ENCODE results near the gene PPP4R1. TPM values are rescaled to one million over a fixed set of nuclear protein-coding genes. Genes with fewer than 3 reads are reported as not detected.
A peak's percentile ranks its signal among the peaks of the same experiment; 100 is the strongest.

Gene PPP4R1
- polyA plus RNA-seq, 4 donors: 31.1 to 73.1 (median 51.3) TPM

DNA sequence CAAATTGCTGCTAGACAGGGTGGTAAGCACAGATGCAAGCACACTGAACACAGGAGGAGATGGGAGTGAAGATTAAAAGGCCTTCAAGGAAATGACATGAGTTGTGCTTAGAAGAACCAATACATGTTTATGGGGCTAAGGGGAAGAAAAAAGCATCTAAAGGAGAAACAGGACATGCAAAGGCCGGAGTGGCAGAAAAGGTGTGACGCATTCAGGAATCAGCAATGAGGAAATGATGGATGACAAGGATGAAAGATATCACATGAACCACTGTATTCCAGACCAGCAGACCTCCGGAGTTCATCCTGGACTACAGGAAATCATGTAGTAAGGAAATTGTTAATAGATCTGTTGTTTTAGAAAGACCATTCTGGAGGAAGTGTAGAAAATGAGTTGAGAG is 42.8 kb downstream of the PPP4R1 start:
- peaks cover 5 to 21% (median 8%) of the 10 kb centered on the region in 3 donors for H3K36me3 ChIP-seq (ENCODE audit: control insufficient read depth in 3 of 3, insufficient read depth in 2 of 3, low read depth in 1 of 3, low read length in 3 of 3)
- no peak overlapping the region for H3K4me3 ChIP-seq (ENCODE audit: low read depth in 1 of 3, low read length in 3 of 3)
- H3K27ac ChIP-seq (ENCODE audit: low read depth in 1 of 3, low read length in 2 of 3): no peak overlapping the region
- peaks cover 0 to 11% (median 2%) of the 10 kb centered on the region in 3 donors for H3K4me1 ChIP-seq (ENCODE audit: control insufficient read depth in 3 of 3, insufficient read depth in 2 of 3, low read depth in 1 of 3, low read length in 2 of 3)
- H3K27me3 ChIP-seq (ENCODE audit: control insufficient read depth in 3 of 3, insufficient read depth in 3 of 3, low read length in 3 of 3): no peaks in the 10 kb centered on the region
- no peaks in the 10 kb centered on the region for H3K9me3 ChIP-seq (ENCODE audit: control insufficient read depth in 2 of 2, insufficient read depth in 1 of 2, low read depth in 1 of 2, low read length in 1 of 2)
- FAIRE-seq: no peak
- no peak for DNase-seq
- 88 to 96% (median 94%) methylated on average over 3 of the region's 3 CpGs for WGBS, 3 donors

DNA sequence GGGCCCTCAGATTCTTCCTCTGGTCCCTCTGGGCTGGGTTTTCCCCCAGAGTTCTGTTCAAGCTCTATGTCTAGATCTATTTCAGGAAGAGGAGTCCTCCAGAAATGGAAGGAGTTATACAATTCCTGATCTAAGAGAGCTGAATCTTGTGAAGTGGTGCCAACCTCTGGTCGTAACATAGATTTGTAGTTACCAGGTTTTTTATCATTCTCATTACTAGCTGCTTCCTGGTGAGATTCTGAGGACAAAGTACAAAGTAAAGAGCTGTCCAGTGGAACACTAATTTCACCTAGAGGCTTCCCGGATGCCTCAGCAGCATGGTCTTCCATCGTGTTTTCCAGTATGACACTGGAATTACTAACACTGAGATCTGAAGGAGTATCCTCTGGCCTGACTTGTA is 44.1 kb downstream of the PPP4R1 start:
- WGBS, 3 donors: 17 to 64% (median 45%) methylated on average over 3 of the region's 3 CpGs
- Histone ChIP-seq H3K9me3 (ENCODE audit: control insufficient read depth in 2 of 2, insufficient read depth in 1 of 2, low read depth in 1 of 2, low read length in 1 of 2) (no peaks in the 10 kb centered on the region), H3K36me3 (ENCODE audit: control insufficient read depth in 3 of 3, insufficient read depth in 2 of 3, low read depth in 1 of 3, low read length in 3 of 3) (peaks cover 5 to 27% (median 8%) of the 10 kb centered on the region in 3 donors), H3K4me3 (ENCODE audit: low read depth in 1 of 3, low read length in 3 of 3) (no peak overlapping the region), H3K27ac (ENCODE audit: low read depth in 1 of 3, low read length in 2 of 3) (peak overlapping the region in 2 of 3 donors; percentile 5 to 54), H3K4me1 (ENCODE audit: control insufficient read depth in 3 of 3, insufficient read depth in 2 of 3, low read depth in 1 of 3, low read length in 2 of 3) (peaks cover 0 to 7% (median 2%) of the 10 kb centered on the region in 3 donors), H3K27me3 (ENCODE audit: control insufficient read depth in 3 of 3, insufficient read depth in 3 of 3, low read length in 3 of 3) (no peaks in the 10 kb centered on the region)
- no peak for FAIRE-seq
- DNase-seq: peak; percentile 65 to 72

DNA sequence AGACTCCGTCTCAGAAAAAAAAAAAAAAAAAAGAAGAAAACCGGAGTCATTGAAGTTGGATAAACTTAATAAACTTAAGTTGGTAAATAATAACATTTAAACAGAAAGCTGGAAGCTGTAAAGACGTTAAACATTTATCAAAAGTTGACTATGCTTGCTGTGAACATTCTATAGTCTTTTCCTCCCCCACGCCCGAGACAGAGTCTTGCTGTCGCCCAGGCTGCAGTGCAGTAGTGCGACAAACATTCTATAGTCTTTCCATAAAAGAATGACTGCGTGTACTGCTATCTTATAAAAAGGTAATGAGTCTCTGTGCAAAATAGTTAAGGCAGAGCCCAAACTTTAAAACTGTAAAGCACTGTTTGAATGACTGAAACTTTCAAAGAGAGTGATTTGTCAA is 45.2 kb downstream of the PPP4R1 start:
- H3K4me1 ChIP-seq (ENCODE audit: control insufficient read depth in 3 of 3, insufficient read depth in 2 of 3, low read depth in 1 of 3, low read length in 2 of 3): peaks cover 0 to 7% (median 2%) of the 10 kb centered on the region in 3 donors
- no peak overlapping the region for H3K27ac ChIP-seq (ENCODE audit: low read depth in 1 of 3, low read length in 2 of 3)
- H3K27me3 ChIP-seq (ENCODE audit: control insufficient read depth in 3 of 3, insufficient read depth in 3 of 3, low read length in 3 of 3): no peaks in the 10 kb centered on the region
- no peaks in the 10 kb centered on the region for H3K9me3 ChIP-seq (ENCODE audit: control insufficient read depth in 2 of 2, insufficient read depth in 1 of 2, low read depth in 1 of 2, low read length in 1 of 2)
- H3K36me3 ChIP-seq (ENCODE audit: control insufficient read depth in 3 of 3, insufficient read depth in 2 of 3, low read depth in 1 of 3, low read length in 3 of 3): peaks cover 5 to 26% (median 7%) of the 10 kb centered on the region in 3 donors
- WGBS, 3 donors: 89 to 92% (median 91%) methylated on average over 8 of the region's 8 CpGs
- FAIRE-seq (no peak), DNase-seq (no peak)
- no peak overlapping the region for H3K4me3 ChIP-seq (ENCODE audit: low read depth in 1 of 3, low read length in 3 of 3)

DNA sequence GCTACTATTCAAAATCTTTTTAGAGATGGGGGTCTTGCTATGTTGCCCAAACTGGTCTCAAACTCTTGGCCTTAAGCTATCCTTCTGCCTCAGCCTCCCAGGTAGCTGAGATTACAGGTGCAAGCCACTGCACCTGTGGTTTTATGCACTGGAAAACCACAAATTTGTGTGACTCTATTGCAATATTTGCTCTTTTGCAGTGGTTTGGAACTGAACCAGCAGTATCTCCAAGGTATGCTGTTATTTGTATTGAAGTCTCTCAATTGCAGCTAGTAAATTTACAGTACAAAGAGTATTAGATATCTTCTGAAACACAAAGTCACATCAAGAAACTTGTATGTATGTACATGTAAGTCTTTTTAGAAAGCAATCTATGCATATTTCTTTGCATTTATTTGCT is 46.2 kb downstream of the PPP4R1 start:
- Histone ChIP-seq H3K4me1 (ENCODE audit: control insufficient read depth in 3 of 3, insufficient read depth in 2 of 3, low read depth in 1 of 3, low read length in 2 of 3) (peaks cover 0 to 7% (median 2%) of the 10 kb centered on the region in 3 donors), H3K9me3 (ENCODE audit: control insufficient read depth in 2 of 2, insufficient read depth in 1 of 2, low read depth in 1 of 2, low read length in 1 of 2) (no peaks in the 10 kb centered on the region), H3K4me3 (ENCODE audit: low read depth in 1 of 3, low read length in 3 of 3) (no peak overlapping the region), H3K27ac (ENCODE audit: low read depth in 1 of 3, low read length in 2 of 3) (no peak overlapping the region), H3K27me3 (ENCODE audit: control insufficient read depth in 3 of 3, insufficient read depth in 3 of 3, low read length in 3 of 3) (no peaks in the 10 kb centered on the region), H3K36me3 (ENCODE audit: control insufficient read depth in 3 of 3, insufficient read depth in 2 of 3, low read depth in 1 of 3, low read length in 3 of 3) (peaks cover 5 to 26% (median 9%) of the 10 kb centered on the region in 3 donors)
- DNase-seq (no peak), FAIRE-seq (no peak)

DNA sequence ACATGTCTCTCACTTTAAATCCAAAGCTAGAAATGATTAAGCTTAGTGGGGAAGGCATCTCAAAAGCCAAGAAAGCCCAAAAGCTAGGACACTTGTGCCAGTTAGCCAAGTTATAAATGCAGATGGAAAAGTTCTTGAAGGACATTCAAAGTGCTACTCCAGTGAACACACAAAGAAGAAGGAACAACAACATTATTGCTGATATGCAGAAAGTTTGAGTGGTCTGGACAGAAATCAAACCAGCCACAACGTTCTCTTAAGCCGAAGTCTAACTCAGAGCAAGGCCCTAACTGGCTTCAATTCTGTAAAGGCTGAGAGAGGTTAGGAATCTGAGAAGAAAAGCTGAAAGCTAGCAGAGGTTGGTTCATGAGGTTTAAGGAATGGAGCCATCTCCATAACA is 49.0 kb downstream of the PPP4R1 start:
- H3K4me1 ChIP-seq (ENCODE audit: control insufficient read depth in 3 of 3, insufficient read depth in 2 of 3, low read depth in 1 of 3, low read length in 2 of 3): peaks cover 0 to 5% (median under 1%) of the 10 kb centered on the region in 3 donors
- DNase-seq (no peak), FAIRE-seq (no peak)
- no peaks in the 10 kb centered on the region for H3K27me3 ChIP-seq (ENCODE audit: control insufficient read depth in 3 of 3, insufficient read depth in 3 of 3, low read length in 3 of 3)
- H3K4me3 ChIP-seq (ENCODE audit: low read depth in 1 of 3, low read length in 3 of 3): no peak overlapping the region
- no peaks in the 10 kb centered on the region for H3K9me3 ChIP-seq (ENCODE audit: control insufficient read depth in 2 of 2, insufficient read depth in 1 of 2, low read depth in 1 of 2, low read length in 1 of 2)
- H3K27ac ChIP-seq (ENCODE audit: low read depth in 1 of 3, low read length in 2 of 3): no peak overlapping the region
- WGBS, 3 donors: 83 to 94% (median 89%) methylated on average over 2 of the region's 2 CpGs
- H3K36me3 ChIP-seq (ENCODE audit: control insufficient read depth in 3 of 3, insufficient read depth in 2 of 3, low read depth in 1 of 3, low read length in 3 of 3): peaks cover 5 to 39% (median 19%) of the 10 kb centered on the region in 3 donors

DNA sequence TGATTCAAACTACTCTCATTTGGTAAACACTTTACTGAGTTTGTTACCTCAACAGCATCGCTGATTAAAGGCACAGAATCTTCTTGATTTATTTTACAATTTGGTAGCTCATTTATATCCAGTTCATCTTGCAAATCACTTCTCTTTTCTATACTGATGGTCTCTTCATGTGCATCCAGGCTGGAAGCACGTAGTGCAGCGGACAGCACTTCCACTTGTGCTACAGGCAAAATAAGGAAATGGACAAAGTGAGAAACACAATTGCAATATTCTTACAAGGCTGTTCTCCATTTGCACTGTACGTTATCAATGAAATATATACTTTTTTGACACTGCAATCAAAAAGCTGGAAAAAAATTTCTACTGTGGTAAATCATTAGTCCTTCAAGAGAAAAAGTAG is 51.0 kb downstream of the PPP4R1 start:
- FAIRE-seq (no peak), DNase-seq (no peak)
- H3K36me3 ChIP-seq (ENCODE audit: control insufficient read depth in 3 of 3, insufficient read depth in 2 of 3, low read depth in 1 of 3, low read length in 3 of 3): peaks cover 0 to 38% (median 23%) of the 10 kb centered on the region in 3 donors
- no peak overlapping the region for H3K27ac ChIP-seq (ENCODE audit: low read depth in 1 of 3, low read length in 2 of 3)
- H3K27me3 ChIP-seq (ENCODE audit: control insufficient read depth in 3 of 3, insufficient read depth in 3 of 3, low read length in 3 of 3): no peaks in the 10 kb centered on the region
- 92 to 97% (median 94%) methylated on average over 4 of the region's 4 CpGs for WGBS, 3 donors
- no peak overlapping the region for H3K4me3 ChIP-seq (ENCODE audit: low read depth in 1 of 3, low read length in 3 of 3)
- H3K9me3 ChIP-seq (ENCODE audit: control insufficient read depth in 2 of 2, insufficient read depth in 1 of 2, low read depth in 1 of 2, low read length in 1 of 2): no peaks in the 10 kb centered on the region
- H3K4me1 ChIP-seq (ENCODE audit: control insufficient read depth in 3 of 3, insufficient read depth in 2 of 3, low read depth in 1 of 3, low read length in 2 of 3): no peaks in the 10 kb centered on the region

DNA sequence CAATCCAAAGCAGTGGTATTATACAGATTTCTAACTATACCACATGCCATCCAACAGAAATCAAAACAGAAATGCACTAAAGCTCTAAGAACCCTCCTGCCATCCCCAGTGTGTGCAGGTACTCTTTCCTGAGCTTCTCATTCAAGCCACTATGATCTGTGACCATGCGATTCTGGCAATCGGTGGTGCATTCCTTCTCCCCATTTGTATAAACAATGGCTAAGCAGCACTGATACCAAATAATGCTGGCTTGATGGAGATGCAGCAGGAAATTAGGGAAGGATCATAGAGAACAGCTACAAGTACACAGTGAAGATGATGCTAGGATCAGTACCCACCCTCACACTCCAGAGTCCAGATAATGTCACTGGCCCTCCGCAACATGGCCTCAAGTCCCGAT is 51.8 kb downstream of the PPP4R1 start:
- 81 to 92% (median 84%) methylated on average over 4 of the region's 4 CpGs for WGBS, 3 donors

DNA sequence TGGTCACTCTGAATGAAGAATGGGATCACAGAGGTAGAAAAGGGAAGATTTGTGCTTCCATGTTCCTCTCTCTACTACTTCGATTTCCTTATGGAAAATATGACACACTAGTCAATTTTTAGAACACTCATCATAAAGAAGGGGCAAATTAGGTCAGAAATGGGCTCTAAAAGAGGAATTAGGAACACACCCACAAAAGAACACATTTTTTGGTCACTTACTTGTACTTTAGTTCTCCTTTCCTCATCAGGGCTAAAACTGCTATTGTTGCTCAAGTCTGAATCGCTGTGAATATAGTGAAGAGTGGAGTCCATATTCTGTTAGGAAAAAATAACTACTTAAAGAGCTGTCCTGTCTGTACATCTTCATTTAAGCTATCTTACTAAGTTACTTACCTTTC is 52.6 kb downstream of the PPP4R1 start:
- 85 to 94% (median 91%) methylated on average over 2 of the region's 2 CpGs for WGBS, 3 donors
- peaks cover under 1 to 35% (median 23%) of the 10 kb centered on the region in 3 donors for H3K36me3 ChIP-seq (ENCODE audit: control insufficient read depth in 3 of 3, insufficient read depth in 2 of 3, low read depth in 1 of 3, low read length in 3 of 3)
- H3K4me3 ChIP-seq (ENCODE audit: low read depth in 1 of 3, low read length in 3 of 3): no peak overlapping the region
- H3K27me3 ChIP-seq (ENCODE audit: control insufficient read depth in 3 of 3, insufficient read depth in 3 of 3, low read length in 3 of 3): no peaks in the 10 kb centered on the region
- H3K9me3 ChIP-seq (ENCODE audit: control insufficient read depth in 2 of 2, insufficient read depth in 1 of 2, low read depth in 1 of 2, low read length in 1 of 2): no peaks in the 10 kb centered on the region
- DNase-seq (no peak), FAIRE-seq (no peak)
- H3K4me1 ChIP-seq (ENCODE audit: control insufficient read depth in 3 of 3, insufficient read depth in 2 of 3, low read depth in 1 of 3, low read length in 2 of 3): peaks cover 0 to 2% (median 0%) of the 10 kb centered on the region in 3 donors
- H3K27ac ChIP-seq (ENCODE audit: low read depth in 1 of 3, low read length in 2 of 3): no peak overlapping the region

More for the DNA sequence above, 51.8 kb downstream of the PPP4R1 start:
- peaks cover 0 to 2% (median 0%) of the 10 kb centered on the region in 3 donors for H3K4me1 ChIP-seq (ENCODE audit: control insufficient read depth in 3 of 3, insufficient read depth in 2 of 3, low read depth in 1 of 3, low read length in 2 of 3)
- H3K4me3 ChIP-seq (ENCODE audit: low read depth in 1 of 3, low read length in 3 of 3): no peak overlapping the region
- H3K36me3 ChIP-seq (ENCODE audit: control insufficient read depth in 3 of 3, insufficient read depth in 2 of 3, low read depth in 1 of 3, low read length in 3 of 3): peaks cover 0 to 35% (median 21%) of the 10 kb centered on the region in 3 donors
- H3K27me3 ChIP-seq (ENCODE audit: control insufficient read depth in 3 of 3, insufficient read depth in 3 of 3, low read length in 3 of 3): no peaks in the 10 kb centered on the region
- DNase-seq (no peak), FAIRE-seq (no peak)
- H3K9me3 ChIP-seq (ENCODE audit: control insufficient read depth in 2 of 2, insufficient read depth in 1 of 2, low read depth in 1 of 2, low read length in 1 of 2): no peaks in the 10 kb centered on the region
- no peak overlapping the region for H3K27ac ChIP-seq (ENCODE audit: low read depth in 1 of 3, low read length in 2 of 3)

DNA sequence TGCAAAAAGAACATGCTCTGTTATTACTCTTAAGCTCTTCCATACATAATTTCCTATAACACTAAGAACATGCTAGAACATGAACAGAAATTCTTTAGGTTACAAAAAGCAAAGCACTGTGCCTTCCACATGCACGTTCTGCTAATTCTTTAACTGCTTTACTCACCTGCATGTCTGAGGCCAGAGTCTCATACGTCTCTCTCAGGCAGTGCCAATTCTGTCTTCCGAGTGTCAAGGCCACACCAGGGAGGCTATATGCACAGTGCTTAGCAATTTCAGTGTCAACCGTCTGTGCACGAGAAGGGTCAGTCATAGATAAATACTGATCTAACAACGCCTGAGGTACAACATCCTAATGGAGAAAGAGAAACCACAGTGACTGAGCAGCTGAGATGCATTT is 55.1 kb downstream of the PPP4R1 start:
- H3K4me3 ChIP-seq (ENCODE audit: low read depth in 1 of 3, low read length in 3 of 3): no peak overlapping the region
- DNase-seq (no peak), FAIRE-seq (no peak)
- H3K27me3 ChIP-seq (ENCODE audit: control insufficient read depth in 3 of 3, insufficient read depth in 3 of 3, low read length in 3 of 3): no peaks in the 10 kb centered on the region
- H3K9me3 ChIP-seq (ENCODE audit: control insufficient read depth in 2 of 2, insufficient read depth in 1 of 2, low read depth in 1 of 2, low read length in 1 of 2): no peaks in the 10 kb centered on the region
- WGBS, 3 donors: 89 to 94% (median 93%) methylated on average over 6 of the region's 6 CpGs
- H3K27ac ChIP-seq (ENCODE audit: low read depth in 1 of 3, low read length in 2 of 3): no peak overlapping the region
- peaks cover 0 to 2% (median 0%) of the 10 kb centered on the region in 3 donors for H3K4me1 ChIP-seq (ENCODE audit: control insufficient read depth in 3 of 3, insufficient read depth in 2 of 3, low read depth in 1 of 3, low read length in 2 of 3)
- peaks cover 5 to 36% (median 35%) of the 10 kb centered on the region in 3 donors for H3K36me3 ChIP-seq (ENCODE audit: control insufficient read depth in 3 of 3, insufficient read depth in 2 of 3, low read depth in 1 of 3, low read length in 3 of 3)
